KOPT-K1 (cell line): Measurements from ENCODE around the gene KCNF1.

Source experiments
- H3K27ac ChIP-seq: fragments of 200-600 bp; sonication (generic); 2 replicates; pipeline ENCODE4 v1.5.1; 2016; ENCODE audit warnings: antibody characterized with exemption, mild to moderate bottlenecking, low read depth, low read length; ENCODE audit not compliant: poor library complexity, severe bottlenecking
- H3K36me3 ChIP-seq: fragments of 200-600 bp; sonication (generic); 2 replicates; pipeline ENCODE4 v1.5.1; 2017; ENCODE audit warnings: antibody characterized with exemption, mild to moderate bottlenecking, low read length, moderate library complexity; ENCODE audit not compliant: insufficient read depth
- H3K9me3 ChIP-seq: fragments of 200-600 bp; sonication (generic); 2 replicates; pipeline ENCODE4 v1.5.1; 2017; ENCODE audit warnings: antibody characterized with exemption, low read length, mild to moderate bottlenecking; ENCODE audit not compliant: insufficient read depth, poor library complexity, severe bottlenecking

Gene KCNF1

DNA sequence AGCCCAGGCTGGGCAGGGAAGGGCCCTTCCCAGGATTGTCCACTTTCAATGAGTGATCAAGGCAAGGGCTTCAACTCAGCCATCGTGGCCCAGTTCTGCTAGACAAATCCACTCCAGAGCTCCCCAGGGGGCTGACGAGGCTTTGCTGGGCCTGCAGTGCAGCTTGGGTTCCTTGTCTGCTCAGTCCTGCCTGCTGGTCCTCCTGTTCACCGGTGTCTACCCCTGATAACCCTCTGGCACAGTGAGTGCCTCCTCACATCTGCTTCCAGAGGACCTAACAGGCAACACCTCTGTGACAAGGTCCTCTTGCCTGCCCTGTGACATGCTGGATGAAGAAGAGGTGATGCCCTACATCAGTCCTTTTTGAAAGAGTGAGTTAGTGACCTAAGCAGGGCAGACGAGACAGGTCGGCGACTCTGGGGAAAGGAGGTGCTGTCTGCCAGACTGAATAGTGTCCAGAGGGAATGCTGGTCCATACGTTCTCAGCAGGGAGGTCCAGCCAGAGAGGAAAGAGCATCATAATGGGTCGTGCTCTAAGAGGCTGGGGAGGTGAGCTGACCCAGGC is 20.9 kb upstream of the KCNF1 start:
- Histone ChIP-seq H3K36me3 (no peaks in the 10 kb centered on the region), H3K9me3 (no peaks in the 10 kb centered on the region)

DNA sequence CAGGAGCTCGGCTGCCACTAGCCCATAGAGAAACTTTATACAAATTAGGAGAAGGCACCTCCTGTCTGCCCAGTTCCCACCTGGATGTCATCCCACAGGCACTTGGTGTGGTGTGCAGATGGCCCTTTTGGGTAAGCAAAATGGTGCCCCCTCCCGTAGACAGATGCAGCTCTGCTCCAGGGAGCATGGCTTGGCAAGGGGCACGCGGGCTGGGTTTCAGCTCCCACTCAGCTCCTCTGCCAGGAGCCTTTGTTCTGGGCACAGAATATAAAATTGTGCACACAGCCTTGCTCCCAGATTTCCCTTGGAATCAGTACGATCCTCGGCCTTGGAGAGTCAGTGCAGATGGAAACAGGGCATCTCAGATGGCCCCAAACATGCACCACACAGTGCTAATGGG is 20.3 kb upstream of the KCNF1 start:
- H3K27ac ChIP-seq, result no peak overlapping the region
- no peaks in the 10 kb centered on the region for H3K9me3 ChIP-seq
- no peaks in the 10 kb centered on the region for H3K36me3 ChIP-seq

More for the DNA sequence above, 20.9 kb upstream of the KCNF1 start:
- H3K27ac ChIP-seq, result no peak overlapping the region

DNA sequence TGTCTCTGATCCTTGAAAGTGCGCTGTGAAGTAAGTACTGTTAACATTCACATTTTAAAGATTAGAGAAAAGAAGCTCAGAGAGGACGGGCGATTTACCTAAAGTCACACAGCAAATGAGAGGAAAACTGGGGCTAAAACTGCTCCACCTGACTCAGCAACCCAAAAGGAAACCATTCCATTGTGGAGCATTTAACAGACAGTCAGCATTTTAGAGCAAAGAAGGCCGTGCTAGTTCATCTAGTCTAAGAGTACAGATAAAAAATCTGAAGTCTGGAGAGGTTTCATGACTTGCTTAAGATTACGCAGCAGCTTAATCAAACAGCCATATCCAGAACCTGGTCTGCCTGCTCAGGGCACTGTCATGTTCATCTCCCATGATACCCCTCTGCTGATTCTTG is 19.9 kb upstream of the KCNF1 start:
- no peak overlapping the region for H3K27ac ChIP-seq
- no peaks in the 10 kb centered on the region for H3K9me3 ChIP-seq
- H3K36me3 ChIP-seq, result no peaks in the 10 kb centered on the region

- H3K9me3 ChIP-seq, result no peaks in the 10 kb centered on the region
- H3K27ac ChIP-seq, result no peak overlapping the region
- H3K36me3 ChIP-seq, result no peaks in the 10 kb centered on the region
Observed at GRCh38 chr2:10892316-10892715, 19.4 kb upstream of the KCNF1 start.

GRCh38 chr2:10892796-10893350 is 18.9 kb upstream of the KCNF1 start:
- H3K36me3 ChIP-seq, result no peaks in the 10 kb centered on the region
- H3K9me3 ChIP-seq, result no peaks in the 10 kb centered on the region
- no peak overlapping the region for H3K27ac ChIP-seq

DNA sequence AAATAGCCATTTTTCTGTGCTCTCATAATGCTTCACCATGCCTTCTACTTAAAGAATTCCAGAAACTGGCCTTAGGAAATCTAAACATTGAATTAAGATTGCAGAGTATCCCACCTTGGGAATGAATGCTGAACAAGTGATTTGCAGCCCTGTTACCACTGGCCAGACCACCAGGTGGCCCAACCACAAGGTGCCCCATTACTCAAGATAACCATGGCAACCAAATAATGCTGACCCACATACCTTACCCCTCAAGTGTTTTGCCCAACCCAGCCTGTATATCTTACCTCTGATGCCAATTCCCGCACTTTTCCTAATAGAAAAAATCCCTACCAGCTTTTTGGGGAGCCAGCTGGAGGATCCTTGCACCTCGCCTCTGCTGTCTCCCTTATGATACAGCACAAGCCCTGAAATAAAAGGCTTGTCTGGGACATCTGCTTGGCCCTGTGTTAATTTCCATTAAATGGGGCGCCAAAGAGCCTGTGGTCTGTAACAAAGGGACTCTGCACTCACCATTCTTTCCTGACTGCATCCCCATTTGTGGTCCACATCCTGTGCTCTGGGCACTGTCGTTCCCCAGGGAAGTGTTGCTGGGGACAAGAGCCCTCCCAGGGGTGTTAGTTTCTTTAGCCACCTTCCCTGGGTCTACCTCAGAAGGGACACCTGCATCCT is 17.3 kb upstream of the KCNF1 start:
- no peak overlapping the region for H3K27ac ChIP-seq
- H3K9me3 ChIP-seq, result no peaks in the 10 kb centered on the region
- no peaks in the 10 kb centered on the region for H3K36me3 ChIP-seq

- Histone ChIP-seq H3K9me3 (no peaks in the 10 kb centered on the region), H3K27ac (no peak overlapping the region), H3K36me3 (no peaks in the 10 kb centered on the region)
Observed at GRCh38 chr2:10895231-10895630, 16.5 kb upstream of the KCNF1 start.

DNA sequence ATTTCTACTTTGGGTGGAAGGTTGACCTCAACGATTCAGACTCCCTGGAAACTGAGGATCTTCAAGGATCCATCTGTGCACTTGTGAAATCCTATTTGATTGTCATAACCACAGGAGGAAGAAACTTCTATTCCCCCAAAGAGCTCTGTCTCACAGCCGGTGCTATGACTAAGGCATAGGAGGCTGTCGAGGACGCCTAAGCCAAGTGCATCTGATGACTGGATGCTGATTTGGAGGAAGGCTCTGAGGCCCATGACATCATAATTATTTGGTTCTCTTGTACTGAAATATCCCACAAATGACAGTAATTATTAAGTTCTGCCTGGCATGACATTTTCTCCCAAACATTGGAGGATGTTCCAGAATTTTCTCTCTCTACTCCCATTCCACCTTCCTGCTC is 13.8 kb upstream of the KCNF1 start:
- Histone ChIP-seq H3K27ac (no peak overlapping the region), H3K36me3 (no peaks in the 10 kb centered on the region), H3K9me3 (no peaks in the 10 kb centered on the region)

DNA sequence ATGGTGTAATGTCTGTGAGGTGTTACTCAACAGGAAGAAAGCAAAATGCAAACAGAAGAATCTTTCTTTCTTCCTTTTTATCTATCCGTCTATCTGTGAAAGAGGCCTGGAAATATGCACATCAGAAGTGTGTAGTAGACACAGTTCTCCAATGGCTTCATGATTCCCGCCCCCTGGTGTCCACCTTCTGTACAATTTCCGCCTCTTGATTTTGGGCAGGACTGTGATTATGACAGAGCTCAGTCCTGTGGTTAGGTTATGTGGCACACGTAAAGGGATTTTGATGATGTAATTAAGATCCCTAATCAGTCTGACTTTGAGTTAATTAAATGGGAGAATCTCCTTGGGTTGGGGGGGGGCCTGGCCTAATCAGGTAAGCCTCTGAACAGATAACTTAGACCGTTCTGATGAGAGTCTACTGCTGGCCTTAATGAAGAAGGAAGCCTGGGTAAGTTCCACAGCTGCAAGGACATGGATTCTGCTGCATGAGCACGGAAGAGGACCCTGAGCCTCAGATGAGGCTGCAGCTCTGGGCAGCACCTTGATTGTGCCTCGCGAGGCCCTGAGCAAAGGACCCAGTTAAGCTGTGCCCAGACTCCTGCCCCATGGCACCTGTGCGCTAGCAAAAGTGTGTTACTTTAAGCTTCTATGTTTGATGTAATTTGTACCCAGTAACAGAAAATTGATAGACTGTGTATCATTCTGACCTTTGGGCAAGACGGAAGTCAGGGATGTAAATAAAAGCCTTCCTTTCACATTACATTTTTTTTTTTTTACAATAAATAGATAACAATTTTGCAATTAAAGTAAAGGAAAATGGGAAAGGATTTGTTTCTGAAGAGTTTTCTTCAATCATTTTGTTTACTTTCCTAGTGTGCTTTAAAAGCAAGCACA is 11.3 kb upstream of the KCNF1 start:
- Histone ChIP-seq H3K9me3 (no peaks in the 10 kb centered on the region), H3K36me3 (no peaks in the 10 kb centered on the region), H3K27ac (no peak overlapping the region)

- no peak overlapping the region for H3K27ac ChIP-seq
- no peaks in the 10 kb centered on the region for H3K36me3 ChIP-seq
- H3K9me3 ChIP-seq, result no peaks in the 10 kb centered on the region
Observed at GRCh38 chr2:10901160-10901939, 10.4 kb upstream of the KCNF1 start.

GRCh38 chr2:10903861-10904210 is 7.9 kb upstream of the KCNF1 start:
- Histone ChIP-seq H3K27ac (no peak overlapping the region), H3K9me3 (no peaks in the 10 kb centered on the region), H3K36me3 (no peaks in the 10 kb centered on the region)

DNA sequence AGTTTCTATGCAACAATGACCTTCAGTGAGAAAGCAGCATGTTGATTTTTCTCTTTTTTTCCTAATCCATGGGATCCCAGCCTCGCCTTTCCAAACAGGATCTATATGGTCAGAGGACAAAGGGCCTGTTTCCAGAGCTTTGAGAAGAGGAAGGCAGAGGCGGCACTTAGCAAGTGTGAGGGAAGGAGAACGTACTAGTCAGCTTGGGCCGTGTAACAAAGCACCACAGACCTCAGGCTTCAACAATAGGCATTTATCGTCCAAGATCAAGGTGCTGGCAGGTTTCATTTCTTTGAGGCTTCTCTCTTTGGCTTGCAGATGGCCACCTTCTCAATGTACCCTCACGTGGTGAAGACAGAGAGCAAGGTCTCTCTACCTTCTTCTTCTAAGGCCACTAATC is 7.3 kb upstream of the KCNF1 start:
- Histone ChIP-seq H3K36me3 (no peaks in the 10 kb centered on the region), H3K9me3 (no peaks in the 10 kb centered on the region), H3K27ac (no peak overlapping the region)

GRCh38 chr2:10905006-10905861 is 6.5 kb upstream of the KCNF1 start:
- H3K27ac ChIP-seq, result no peak overlapping the region
- H3K9me3 ChIP-seq, result no peaks in the 10 kb centered on the region
- H3K36me3 ChIP-seq, result no peaks in the 10 kb centered on the region

DNA sequence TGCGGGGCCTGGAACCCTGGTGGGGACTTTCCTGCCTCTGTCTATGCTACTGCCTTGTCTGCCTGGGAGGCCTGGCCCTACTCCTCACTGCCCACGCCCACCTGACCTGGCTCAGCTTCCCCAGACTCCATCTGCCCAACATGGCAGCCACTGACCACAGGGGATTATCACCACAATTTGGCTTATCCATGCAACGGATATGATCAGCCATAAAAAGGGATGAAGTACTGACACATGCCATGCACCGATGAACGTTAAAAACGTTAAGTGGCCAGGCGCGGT is 5.9 kb upstream of the KCNF1 start:
- Histone ChIP-seq H3K27ac (no peak overlapping the region), H3K36me3 (no peaks in the 10 kb centered on the region), H3K9me3 (no peaks in the 10 kb centered on the region)
